ENCODE results near the gene CAST. TPM values are rescaled to one million over a fixed set of nuclear protein-coding genes. Genes with fewer than 3 reads are reported as not detected.
A peak's percentile ranks its signal among the peaks of the same experiment; 100 is the strongest.

The CAST gene
- total RNA-seq, 1 experiment from 2014 or later, result 52.3 TPM

DNA sequence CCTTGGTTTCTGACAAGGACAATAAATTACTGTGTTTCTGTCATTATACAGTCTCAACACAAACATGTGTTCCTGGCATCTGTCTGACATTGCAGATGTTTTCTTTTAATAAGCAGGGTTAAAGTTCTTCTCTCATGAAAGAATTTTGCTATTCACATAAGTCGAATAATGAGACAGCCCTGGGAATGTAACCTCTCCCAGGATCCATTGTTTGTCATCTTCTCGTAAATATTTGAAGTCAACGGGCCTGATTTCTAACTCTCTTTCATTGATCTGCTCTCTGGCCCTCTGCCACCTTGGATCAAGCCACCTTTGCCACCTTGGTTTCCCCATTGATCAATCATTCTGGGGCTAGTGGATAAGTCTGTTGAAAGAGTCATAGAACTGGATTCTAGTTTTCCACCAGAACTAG, 12.9 kb upstream of the CAST start:
- H4K5ac ChIP-seq (ENCODE audit: insufficient read length, low read depth, low read length), result no peak overlapping the region
- peak overlapping the region in 1 of 3 experiments; percentile 22; a peak in 1 of 7 replicates for H3K27ac Mint-ChIP-seq
- no peak overlapping the region for H2BK20ac ChIP-seq (ENCODE audit: low read depth, low read length, poor library complexity, severe bottlenecking)
- H3K9me3 ChIP-seq (ENCODE audit: control insufficient read depth, low read depth, low read length), result no peaks in the 10 kb centered on the region
- no peaks in the 10 kb centered on the region for H3K79me1 ChIP-seq (ENCODE audit: insufficient read depth, low read depth, low read length, poor library complexity, severe bottlenecking)
- H4K8ac ChIP-seq (replicated peaks; ENCODE audit: insufficient read length, low read depth, low read length), result no peak overlapping the region
- H3K4me1 ChIP-seq (ENCODE audit: insufficient read depth, low read length), result no peaks in the 10 kb centered on the region; the same call in 1 of the 2 replicates
- H2BK12ac ChIP-seq (ENCODE audit: insufficient read length, low read depth, low read length), result no peak overlapping the region
- H3K9ac ChIP-seq (ENCODE audit: extremely low read depth, insufficient read length, low read length), result no peak overlapping the region
- H2BK120ac ChIP-seq (ENCODE audit: low read depth, low read length, poor library complexity, severe bottlenecking), result no peak overlapping the region
- no peak overlapping the region for H3K27ac ChIP-seq (ENCODE audit: insufficient read length, low read depth, low read length)
- H3K4me1 Mint-ChIP-seq, result peaks cover 26 to 29% of the 10 kb centered on the region in 2 experiments
- TF ChIP-seq, protein P1, sequence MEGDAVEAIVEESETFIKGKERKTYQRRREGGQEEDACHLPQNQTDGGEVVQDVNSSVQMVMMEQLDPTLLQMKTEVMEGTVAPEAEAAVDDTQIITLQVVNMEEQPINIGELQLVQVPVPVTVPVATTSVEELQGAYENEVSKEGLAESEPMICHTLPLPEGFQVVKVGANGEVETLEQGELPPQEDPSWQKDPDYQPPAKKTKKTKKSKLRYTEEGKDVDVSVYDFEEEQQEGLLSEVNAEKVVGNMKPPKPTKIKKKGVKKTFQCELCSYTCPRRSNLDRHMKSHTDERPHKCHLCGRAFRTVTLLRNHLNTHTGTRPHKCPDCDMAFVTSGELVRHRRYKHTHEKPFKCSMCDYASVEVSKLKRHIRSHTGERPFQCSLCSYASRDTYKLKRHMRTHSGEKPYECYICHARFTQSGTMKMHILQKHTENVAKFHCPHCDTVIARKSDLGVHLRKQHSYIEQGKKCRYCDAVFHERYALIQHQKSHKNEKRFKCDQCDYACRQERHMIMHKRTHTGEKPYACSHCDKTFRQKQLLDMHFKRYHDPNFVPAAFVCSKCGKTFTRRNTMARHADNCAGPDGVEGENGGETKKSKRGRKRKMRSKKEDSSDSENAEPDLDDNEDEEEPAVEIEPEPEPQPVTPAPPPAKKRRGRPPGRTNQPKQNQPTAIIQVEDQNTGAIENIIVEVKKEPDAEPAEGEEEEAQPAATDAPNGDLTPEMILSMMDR (conservative IDR thresholded peaks at IDR 0.05), result no peak
- no peak overlapping the region for H3K14ac ChIP-seq (ENCODE audit: insufficient read depth, low read length)
- H3K23me2 ChIP-seq (ENCODE audit: insufficient read length, low read depth, low read length, poor library complexity, severe bottlenecking), result no peaks in the 10 kb centered on the region
- H2AFZ ChIP-seq (ENCODE audit: low read length), result no peak overlapping the region
- no peak overlapping the region for H3K56ac ChIP-seq (ENCODE audit: insufficient read length, low read depth, low read length)
- H3K27me3 ChIP-seq (ENCODE audit: insufficient read depth, low read length), result no peaks in the 10 kb centered on the region
- H2BK5ac ChIP-seq (ENCODE audit: insufficient read length, low read length), result no peak overlapping the region
- no peak overlapping the region for H2BK15ac ChIP-seq (ENCODE audit: low read depth, low read length)
- no peak overlapping the region for H3T11ph ChIP-seq (ENCODE audit: low read length)
- H4K20me1 ChIP-seq (ENCODE audit: control insufficient read depth, insufficient read depth, insufficient read length), result no peaks in the 10 kb centered on the region
- no peak overlapping the region for H3K4ac ChIP-seq (ENCODE audit: low read depth, low read length)
- no peak overlapping the region for H2AK5ac ChIP-seq (ENCODE audit: insufficient read length, low read length)
- no peak overlapping the region for H3K4me2 ChIP-seq (ENCODE audit: insufficient read depth, insufficient read length, low read length)
- no peak for DNase-seq
- WGBS (ENCODE audit: extremely low coverage, insufficient read length, low lambda C conversion rate), result no CpG with 5 or more reads among the region's 3 CpGs
- no peak overlapping the region for H4K91ac ChIP-seq (ENCODE audit: insufficient read length, low read depth, low read length)
- no peaks in the 10 kb centered on the region for H3K79me2 ChIP-seq (ENCODE audit: insufficient read depth, low read length)
- H3K9me3 Mint-ChIP-seq, result no peaks in the 10 kb centered on the region
- no peak overlapping the region for H3K23ac ChIP-seq (ENCODE audit: insufficient read length, low read depth, low read length)
- no peaks in the 10 kb centered on the region for H3K27me3 Mint-ChIP-seq (ENCODE audit: low read depth)
- no peak overlapping the region for H3K18ac ChIP-seq (ENCODE audit: insufficient read length, low read depth, low read length)
- H3K4me3 Mint-ChIP-seq, result no peak overlapping the region
- no peaks in the 10 kb centered on the region for H3K36me3 Mint-ChIP-seq (ENCODE audit: insufficient read depth in 1 of 3, low read depth in 3 of 3)

All from H9 (cell line).